Mucosa of descending colon (tissue), 3 donors: Measurements from ENCODE around the gene FERMT3. TPM values are rescaled to one million over a fixed set of nuclear protein-coding genes. Genes with fewer than 3 reads are reported as not detected.

ENCODE experiments used
- ATAC-seq: fragments of 200-7000 bp; cut with Tn5 transposase; one replicate; pipeline ENCODE4 v1.9.1; 2020; ENCODE audit warnings: mild to moderate bottlenecking, moderate library complexity
- DNase-seq, 3 donors: peaks; one replicate each; pipeline ENCODE4 v3.0.0-alpha.2; 2020
- H3K36me3 ChIP-seq: fragments of 200-600 bp; one replicate; pipeline ENCODE4 v1.8.0; 2021; ENCODE audit warnings: low read depth, mild to moderate bottlenecking
- H3K4me1 ChIP-seq: fragments of 200-600 bp; one replicate; pipeline ENCODE4 v1.8.0; 2021; ENCODE audit warnings: low read depth, mild to moderate bottlenecking
- H3K4me3 ChIP-seq: fragments of 200-600 bp; one replicate; pipeline ENCODE4 v1.8.0; 2021; ENCODE audit warnings: mild to moderate bottlenecking
- H3K9me3 ChIP-seq: fragments of 200-600 bp; one replicate; pipeline ENCODE4 v1.8.0; 2021; ENCODE audit warnings: mild to moderate bottlenecking
- intact Hi-C, 2 donors: fragments of 100-400 bp; cut with DNase I in 1 of 2; cut with micrococcal nuclease in 1 of 2; formaldehyde crosslinking; loops; one replicate each; pipeline versions ENCODE4 v1.11.0 to v1.11.1; 2022; cut with DNase I, micrococcal nuclease
- total RNA-seq, 3 donors: library from RNA; stranded (reverse); fragmentation: NEBNext Ultra II Directional in 2 of 3; extraction: Animal tissue kit (Norgen Biotek cat#: 25700) in 2 of 3; gene quantifications; one replicate each; pipeline versions ENCODE4 v1.2.1 to v1.2.4, GENCODE V29; 2021 to 2023
- TF ChIP-seq, protein P1 (sequence below): fragments of 200-600 bp; IDR thresholded peaks from one replicate; pipeline ENCODE4 v1.8.0; 2022; ENCODE audit warnings: antibody characterized with exemption, mild to moderate bottlenecking
- donor health status: DM: no; HTN: no; CAD: no; lungs with moderate emphysema.
- donor health status: DM: no; HTN: no; CAD: no.
- donor health status: DM: no; HTN: yes; CAD: no.

FERMT3 gene
- total RNA-seq, 3 donors from 2014 or later = 19.7 to 32.7 (median 26.4) TPM

DNA sequence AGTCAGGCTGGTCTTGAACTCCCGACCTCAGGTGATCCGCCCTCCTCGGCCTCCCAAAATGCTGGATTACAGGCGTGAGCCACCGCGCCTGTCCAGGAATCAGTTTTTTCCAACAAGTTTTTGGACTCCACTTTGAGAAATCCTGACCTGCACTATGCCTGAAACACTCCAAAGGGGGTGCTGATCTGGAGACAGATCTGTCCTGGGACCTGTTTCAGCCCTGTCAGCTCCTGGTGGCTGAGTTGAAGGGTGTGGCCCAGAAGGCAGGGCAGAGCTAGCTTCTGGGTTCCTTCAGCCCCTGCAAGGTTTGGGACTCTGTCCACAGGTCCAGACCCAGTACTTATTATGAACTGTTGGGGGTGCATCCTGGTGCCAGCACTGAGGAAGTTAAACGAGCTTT is 25.0 kb downstream of the FERMT3 start:
- TF ChIP-seq, protein P1, sequence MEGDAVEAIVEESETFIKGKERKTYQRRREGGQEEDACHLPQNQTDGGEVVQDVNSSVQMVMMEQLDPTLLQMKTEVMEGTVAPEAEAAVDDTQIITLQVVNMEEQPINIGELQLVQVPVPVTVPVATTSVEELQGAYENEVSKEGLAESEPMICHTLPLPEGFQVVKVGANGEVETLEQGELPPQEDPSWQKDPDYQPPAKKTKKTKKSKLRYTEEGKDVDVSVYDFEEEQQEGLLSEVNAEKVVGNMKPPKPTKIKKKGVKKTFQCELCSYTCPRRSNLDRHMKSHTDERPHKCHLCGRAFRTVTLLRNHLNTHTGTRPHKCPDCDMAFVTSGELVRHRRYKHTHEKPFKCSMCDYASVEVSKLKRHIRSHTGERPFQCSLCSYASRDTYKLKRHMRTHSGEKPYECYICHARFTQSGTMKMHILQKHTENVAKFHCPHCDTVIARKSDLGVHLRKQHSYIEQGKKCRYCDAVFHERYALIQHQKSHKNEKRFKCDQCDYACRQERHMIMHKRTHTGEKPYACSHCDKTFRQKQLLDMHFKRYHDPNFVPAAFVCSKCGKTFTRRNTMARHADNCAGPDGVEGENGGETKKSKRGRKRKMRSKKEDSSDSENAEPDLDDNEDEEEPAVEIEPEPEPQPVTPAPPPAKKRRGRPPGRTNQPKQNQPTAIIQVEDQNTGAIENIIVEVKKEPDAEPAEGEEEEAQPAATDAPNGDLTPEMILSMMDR = no peak
- ATAC-seq (no peak), DNase-seq (peak in 1 of 3 donors; percentile 36)
- intact Hi-C loops = no loop called here
- peaks cover 44% of the 10 kb centered on the region for H3K4me1 ChIP-seq
- no peaks in the 10 kb centered on the region for H3K36me3 ChIP-seq
- H3K9me3 ChIP-seq = no peaks in the 10 kb centered on the region
- no peak overlapping the region for H3K4me3 ChIP-seq

DNA sequence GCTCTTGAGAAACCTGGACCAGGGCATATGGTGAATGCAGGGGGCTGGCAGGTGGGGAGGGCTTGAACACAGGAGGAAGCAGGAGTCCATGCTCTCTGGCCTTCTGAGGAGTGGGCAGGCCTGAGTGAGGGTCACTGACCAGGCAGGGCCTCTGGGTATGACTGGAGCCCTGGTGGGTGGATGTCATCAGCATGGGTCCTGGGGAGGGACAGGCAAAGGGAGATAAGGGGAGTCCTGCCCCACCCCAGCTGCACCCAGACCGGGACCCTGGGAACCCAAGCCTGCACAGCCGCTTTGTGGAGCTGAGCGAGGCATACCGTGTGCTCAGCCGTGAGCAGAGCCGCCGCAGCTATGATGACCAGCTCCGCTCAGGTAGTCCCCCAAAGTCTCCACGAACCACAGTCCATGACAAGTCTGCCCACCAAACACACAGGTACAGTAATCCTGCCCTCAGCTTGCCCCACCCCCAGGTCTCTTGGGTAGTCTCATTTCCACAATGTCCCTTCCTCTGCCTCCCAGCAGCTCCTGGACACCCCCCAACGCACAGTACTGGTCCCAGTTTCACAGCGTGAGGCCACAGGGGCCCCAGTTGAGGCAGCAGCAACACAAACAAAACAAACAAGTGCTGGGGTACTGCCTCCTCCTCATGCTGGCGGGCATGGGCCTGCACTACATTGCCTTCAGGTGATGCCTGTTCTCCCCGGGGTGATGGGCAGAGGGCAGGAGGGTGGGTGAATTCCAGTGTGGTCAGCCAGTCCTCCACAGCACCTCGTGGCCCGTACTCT is 25.9 kb downstream of the FERMT3 start:
- intact Hi-C loops = no loop called here
- H3K9me3 ChIP-seq = no peaks in the 10 kb centered on the region
- DNase-seq = peak in 1 of 3 donors; percentile 39

DNA sequence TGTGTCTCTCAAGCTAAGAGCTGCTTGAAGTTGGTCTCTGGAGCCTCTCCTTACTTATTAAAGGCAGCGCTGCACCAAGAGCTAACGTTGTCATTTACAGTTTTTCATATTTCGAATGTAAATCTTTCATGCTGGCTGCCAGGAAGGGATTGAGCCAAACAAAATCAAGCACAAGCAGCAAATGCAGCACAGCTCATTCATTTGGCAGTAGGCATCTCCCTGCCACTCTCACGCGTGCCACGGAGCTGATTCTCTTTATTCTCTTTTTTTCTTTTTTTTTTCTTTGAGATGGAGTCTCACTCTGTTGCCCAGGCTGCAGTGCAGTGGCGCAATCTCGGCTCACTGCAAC is 26.4 kb downstream of the FERMT3 start:
- TF ChIP-seq, protein P1 = no peak
- Histone ChIP-seq H3K4me3 (no peak overlapping the region), H3K4me1 (peaks cover 38% of the 10 kb centered on the region), H3K36me3 (no peaks in the 10 kb centered on the region), H3K9me3 (no peaks in the 10 kb centered on the region)
- ATAC-seq (no peak), DNase-seq (no peak)
- intact Hi-C loops = no loop called here

More for the DNA sequence above, 25.9 kb downstream of the FERMT3 start:
- H3K4me3 ChIP-seq = no peak overlapping the region
- no peak for ATAC-seq
- no peaks in the 10 kb centered on the region for H3K36me3 ChIP-seq
- TF ChIP-seq, protein P1 = no peak
- H3K4me1 ChIP-seq = peaks cover 39% of the 10 kb centered on the region

- ATAC-seq = peak; percentile 49
- TF ChIP-seq, protein P1 = no peak
- H3K9me3 ChIP-seq = no peaks in the 10 kb centered on the region
- H3K4me3 ChIP-seq = peak within 1 kb of the TSS; percentile 51
- H3K36me3 ChIP-seq = no peaks in the 10 kb centered on the region
- peak; percentile 73 to 87 (median 86) for DNase-seq
- peaks cover 44% of the 10 kb centered on the region for H3K4me1 ChIP-seq
- intact Hi-C loops = no loop called here
Measured at GRCh38 chr11:64233913-64234586, 27.5 kb downstream of the FERMT3 start, which contains the start of gene VEGFB. TSS of gene VEGFB (plus strand) at chr11:64234584. CDS start at chr11:64234834, 250 bp downstream.

DNA sequence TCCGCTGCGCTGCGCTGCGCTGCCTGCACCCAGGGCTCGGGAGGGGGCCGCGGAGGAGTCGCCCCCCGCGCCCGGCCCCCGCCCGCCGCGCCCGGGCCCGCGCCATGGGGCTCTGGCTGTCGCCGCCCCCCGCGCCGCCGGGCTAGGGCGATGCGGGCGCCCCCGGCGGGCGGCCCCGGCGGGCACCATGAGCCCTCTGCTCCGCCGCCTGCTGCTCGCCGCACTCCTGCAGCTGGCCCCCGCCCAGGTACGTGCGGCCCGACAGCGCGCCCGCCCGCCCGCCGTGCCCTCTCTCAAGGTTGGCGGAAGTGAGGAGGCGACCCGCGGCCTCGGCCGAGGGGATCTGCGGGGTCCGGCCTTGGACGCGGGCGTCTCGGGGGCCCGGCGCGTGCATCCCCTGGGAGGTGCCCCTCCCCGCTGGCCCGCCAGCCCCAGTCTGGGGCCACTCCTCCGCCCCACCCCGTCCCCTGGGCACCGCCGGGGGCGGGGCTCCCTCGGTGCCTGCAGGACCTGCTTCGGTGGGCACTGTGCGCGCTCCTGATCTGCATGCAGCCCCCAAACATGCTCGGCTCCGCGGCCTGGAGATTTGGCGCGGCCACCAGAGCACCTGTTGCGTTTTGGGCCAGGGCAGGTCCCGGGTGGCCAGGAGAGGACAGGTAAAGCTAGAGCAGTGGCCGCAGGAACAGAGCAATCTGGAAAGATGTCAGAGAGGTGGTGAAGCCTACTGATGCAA is 28.3 kb downstream of the FERMT3 start:
- intact Hi-C loops = no loop called here
- peaks cover 47% of the 10 kb centered on the region for H3K4me1 ChIP-seq
- ATAC-seq (peak; percentile 47), DNase-seq (peak; percentile 75 to 86 (median 85))
- TF ChIP-seq, protein P1 = no peak
- H3K36me3 ChIP-seq = no peaks in the 10 kb centered on the region
- H3K4me3 ChIP-seq = peak overlapping the region; percentile 51
- no peaks in the 10 kb centered on the region for H3K9me3 ChIP-seq
